Endothelial cell of umbilical vein (primary cell): ENCODE results near the gene EGLN1. TPM values are rescaled to one million over a fixed set of nuclear protein-coding genes. Genes with fewer than 3 reads are reported as not detected.

Experiments
- BruUV-seq: library from RNA; stranded (reverse); fragments of 400-500 nt; replicated peaks from 2 replicates; lab custom pipeline; 2021; lab: Mats Ljungman, UMichigan
- CTCF ChIA-PET: fragments of 300-600, 350-600 bp; sonication (Branson Sonifier 250); formaldehyde crosslinking; loops from one replicate; lab custom pipeline; 2021; ENCODE audit warnings: antibody characterized with exemption, inconsistent platforms; lab: Charles Lee
- POLR2A ChIA-PET: fragments of 300-600, 350-600 bp; sonication (Branson Sonifier 250); formaldehyde crosslinking; loops from one replicate; lab custom pipeline; 2021; ENCODE audit warnings: antibody characterized with exemption, inconsistent platforms; lab: Charles Lee
- DNase-seq: peaks from one replicate; pipeline ENCODE4 v3.0.0-alpha.2; 2011; ENCODE audit warnings: low read depth, low spot score
- FAIRE-seq: peaks from 2 replicates; lab custom pipeline; 2011; peaks lifted over from hg19 to GRCh38; lab: Jason Lieb, UNC
- H2AFZ ChIP-seq: 2 replicates; pipeline ENCODE4 v1.6.0; 2012; ENCODE audit warnings: low read depth, low read length, control low read depth, inconsistent platforms
- H3K27ac ChIP-seq: 2 replicates; pipeline ENCODE4 v1.5.1; 2011; ENCODE audit warnings: low read depth, mild to moderate bottlenecking, control low read depth, low read length, moderate library complexity; ENCODE audit not compliant: insufficient read depth
- H3K27me3 ChIP-seq, 2 experiments: 2 replicates each; pipeline versions ENCODE4 v1.6.0 to v1.6.1; 2011; ENCODE audit warnings: low read length in 2 of 2, mixed read lengths in 1 of 2; ENCODE audit not compliant: control insufficient read depth in 2 of 2, insufficient read depth in 2 of 2
- H3K36me3 ChIP-seq, 2 experiments: 2 replicates in 1 of 2; 3 replicates in 1 of 2; pipeline ENCODE4 v1.5.1; 2011; ENCODE audit warnings: low read length in 2 of 2, mild to moderate bottlenecking in 1 of 2, moderate library complexity in 1 of 2; ENCODE audit not compliant: control insufficient read depth in 2 of 2, insufficient read depth in 2 of 2; ENCODE audit errors: extremely low read depth in 1 of 2
- H3K4me1 ChIP-seq: 3 replicates; pipeline ENCODE4 v1.5.1; 2011; ENCODE audit warnings: mild to moderate bottlenecking, low read length; ENCODE audit not compliant: control insufficient read depth, insufficient read depth; ENCODE audit errors: extremely low read depth
- H3K4me2 ChIP-seq: 2 replicates; pipeline ENCODE4 v1.6.1; 2011; ENCODE audit warnings: low read length, control low read depth, mixed read lengths; ENCODE audit not compliant: insufficient read depth
- H3K4me3 ChIP-seq, 3 experiments: fragments of 200-600 bp in 1 of 3; sonication (generic), shearing (Covaris generic) in 1 of 3; replicated peaks in 1 of 3; 2 replicates each; pipeline ENCODE4 v1.5.1; 2011 to 2016; ENCODE audit warnings: control low read depth in 3 of 3, low read length in 3 of 3, mild to moderate bottlenecking in 2 of 3, inconsistent platforms in 1 of 3, low read depth in 1 of 3, moderate library complexity in 1 of 3; ENCODE audit not compliant: insufficient read depth in 1 of 3
- H3K79me2 ChIP-seq: 2 replicates; pipeline ENCODE4 v1.6.0; 2012; ENCODE audit warnings: low read length, inconsistent platforms; ENCODE audit not compliant: control insufficient read depth, insufficient read depth
- H3K9ac ChIP-seq: replicated peaks from 2 replicates; pipeline ENCODE3; 2011; ENCODE audit warnings: low read length, control low read depth; ENCODE audit not compliant: insufficient read depth; ENCODE audit errors: extremely low read depth
- H3K9me1 ChIP-seq: replicated peaks from 3 replicates; pipeline ENCODE4 v1.6.0; 2011; ENCODE audit warnings: mild to moderate bottlenecking, low read length; ENCODE audit not compliant: control insufficient read depth, insufficient read depth; ENCODE audit errors: extremely low read depth
- H3K9me3 ChIP-seq: replicated peaks from 2 replicates; pipeline ENCODE4 v1.5.1; 2012; ENCODE audit warnings: low read length, inconsistent platforms; ENCODE audit not compliant: control insufficient read depth, insufficient read depth
- H4K20me1 ChIP-seq: replicated peaks from 2 replicates; pipeline ENCODE3; 2011; ENCODE audit warnings: mild to moderate bottlenecking, low read length; ENCODE audit not compliant: control insufficient read depth, insufficient read depth; ENCODE audit errors: extremely low read depth
- EZH2 ChIP-seq: IDR thresholded peaks from 2 replicates; pipeline ENCODE4 v1.6.1; 2012; ENCODE audit warnings: borderline replicate concordance, low read depth, mild to moderate bottlenecking, moderate library complexity, low read length, inconsistent platforms; ENCODE audit not compliant: severe bottlenecking
- FOS ChIP-seq: IDR thresholded peaks from 2 replicates; pipeline ENCODE4 v1.6.1; 2011; ENCODE audit warnings: mild to moderate bottlenecking, low read length, moderate library complexity, borderline replicate concordance; ENCODE audit not compliant: insufficient read depth
- GATA2 ChIP-seq: IDR thresholded peaks from 2 replicates; pipeline ENCODE4 v1.7.0; 2011; ENCODE audit warnings: low read depth, mild to moderate bottlenecking, moderate library complexity, mixed read lengths, low read length; ENCODE audit not compliant: insufficient read length, insufficient read depth
- JUN ChIP-seq: IDR thresholded peaks from 2 replicates; pipeline ENCODE4 v1.6.1; 2011; ENCODE audit warnings: borderline replicate concordance, low read depth; ENCODE audit not compliant: insufficient read length, insufficient read depth
- MAX ChIP-seq: IDR thresholded peaks from 2 replicates; pipeline ENCODE4 v1.6.1; 2011; ENCODE audit not compliant: insufficient read depth, insufficient read length
- MYC ChIP-seq: IDR thresholded peaks from one replicate; pipeline ENCODE4 v1.6.1; 2011; ENCODE audit warnings: mild to moderate bottlenecking, low read depth, low read length
- POLR2A ChIP-seq: IDR thresholded peaks from 2 replicates; pipeline ENCODE4 v1.6.1; 2012; ENCODE audit warnings: low read depth, mild to moderate bottlenecking, control low read depth, low read length
- POLR2AphosphoS5 ChIP-seq: IDR thresholded peaks from 2 replicates; pipeline ENCODE4 v1.6.1; 2012; ENCODE audit warnings: low read depth, mild to moderate bottlenecking, control low read depth, low read length, moderate library complexity; ENCODE audit not compliant: insufficient read depth
- dilution Hi-C: fragments of 300-500 bp; cut with MboI; formaldehyde crosslinking; loops from one replicate; pipeline ENCODE4 v1.15.0; 2019; ENCODE audit warnings: low sequenced_read_pairs; ENCODE audit not compliant: extremely low pct_ligation_motif_present
- intact Hi-C: fragments of 100-400 bp; cut with micrococcal nuclease; formaldehyde crosslinking; loops from one replicate; pipeline ENCODE4 v1.10.0; 2022
- polyA plus RNA-seq, 4 experiments: library from polyadenylated mRNA; depleted of rRNA in 3 of 4; stranded (reverse) in 3 of 4; unstranded in 1 of 4; fragments of >200 nt; gene quantifications; 2 replicates each; pipeline versions ENCODE4 v1.2.1 to v1.2.3, GENCODE V29; 2011 to 2012; ENCODE audit warnings: missing spikeins in 1 of 4
- total RNA-seq: library from RNA; stranded (reverse); gene quantifications from 2 replicates; pipeline ENCODE4 v1.2.3, GENCODE V29; 2021
- TF ChIP-seq, protein P1 (sequence below), 2 donors: IDR thresholded peaks; 1 replicate in 1 of 2; 2 replicates in 1 of 2; pipeline ENCODE4 v1.5.1; 2011; ENCODE audit warnings: low read length in 2 of 2, mild to moderate bottlenecking in 2 of 2, moderate library complexity in 2 of 2, control low read depth in 1 of 2, inconsistent platforms in 1 of 2, low read depth in 1 of 2; ENCODE audit not compliant: insufficient read depth in 1 of 2; ENCODE audit errors: extremely low read depth in 1 of 2

Gene EGLN1
- total and polyA plus RNA-seq, 2 donors (not counting 3 experiments of a cell fraction or from before 2014, with no cell fraction given), result 13.7 to 38.1 TPM

DNA sequence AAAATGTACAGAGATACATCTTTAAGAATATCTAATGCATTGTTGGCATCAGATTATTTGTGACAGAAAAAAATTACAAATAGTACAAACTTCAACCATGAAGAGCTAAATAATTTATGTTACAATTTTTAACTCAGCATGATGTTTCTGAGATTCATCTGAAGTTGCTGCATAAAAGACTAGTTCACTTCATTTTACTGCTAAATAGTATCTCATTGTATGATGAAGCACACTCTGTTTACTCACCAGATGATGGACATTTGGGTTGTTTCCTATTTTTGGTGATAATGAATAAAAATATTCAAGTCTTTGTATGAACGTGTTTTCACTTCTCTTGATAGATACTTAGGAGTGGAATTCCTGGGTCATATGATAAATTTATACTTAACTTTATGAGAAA is 20.6 kb downstream of the EGLN1 start:
- dilution Hi-C loops (no loop called here), intact Hi-C loops (no loop called here)
- BruUV-seq, result no TSS peak
- Histone ChIP-seq H3K27ac (no peak overlapping the region), H3K9me3 (no peaks in the 10 kb centered on the region), H3K9me1 (no peaks in the 10 kb centered on the region), H4K20me1 (no peaks in the 10 kb centered on the region), H3K9ac (no peak overlapping the region), H3K36me3 (peaks cover 0 to 2% of the 10 kb centered on the region in 2 experiments), H3K79me2 (peaks cover 77% of the 10 kb centered on the region), H3K4me3 (no peak overlapping the region), H3K4me1 (peaks cover 5% of the 10 kb centered on the region), H2AFZ (no peak overlapping the region), H3K27me3 (no peaks in the 10 kb centered on the region), H3K4me2 (no peak overlapping the region)
- no peak for TF ChIP-seq EZH2
- TF ChIP-seq GATA2, result no peak
- TF ChIP-seq MAX, result no peak
- no peak for TF ChIP-seq MYC
- no peak for TF ChIP-seq FOS
- FAIRE-seq (no peak), DNase-seq (no peak)
- POLR2A ChIA-PET, result interaction anchor here (1.3 kb wide), 1 partner anchor 13 kb away, joined by 4 read pairs; no protein-coding TSS in a partner anchor
- CTCF ChIA-PET, result interaction anchor here (1.0 kb wide), 1 partner anchor 9 kb away, joined by 3 read pairs; no protein-coding TSS in a partner anchor

DNA sequence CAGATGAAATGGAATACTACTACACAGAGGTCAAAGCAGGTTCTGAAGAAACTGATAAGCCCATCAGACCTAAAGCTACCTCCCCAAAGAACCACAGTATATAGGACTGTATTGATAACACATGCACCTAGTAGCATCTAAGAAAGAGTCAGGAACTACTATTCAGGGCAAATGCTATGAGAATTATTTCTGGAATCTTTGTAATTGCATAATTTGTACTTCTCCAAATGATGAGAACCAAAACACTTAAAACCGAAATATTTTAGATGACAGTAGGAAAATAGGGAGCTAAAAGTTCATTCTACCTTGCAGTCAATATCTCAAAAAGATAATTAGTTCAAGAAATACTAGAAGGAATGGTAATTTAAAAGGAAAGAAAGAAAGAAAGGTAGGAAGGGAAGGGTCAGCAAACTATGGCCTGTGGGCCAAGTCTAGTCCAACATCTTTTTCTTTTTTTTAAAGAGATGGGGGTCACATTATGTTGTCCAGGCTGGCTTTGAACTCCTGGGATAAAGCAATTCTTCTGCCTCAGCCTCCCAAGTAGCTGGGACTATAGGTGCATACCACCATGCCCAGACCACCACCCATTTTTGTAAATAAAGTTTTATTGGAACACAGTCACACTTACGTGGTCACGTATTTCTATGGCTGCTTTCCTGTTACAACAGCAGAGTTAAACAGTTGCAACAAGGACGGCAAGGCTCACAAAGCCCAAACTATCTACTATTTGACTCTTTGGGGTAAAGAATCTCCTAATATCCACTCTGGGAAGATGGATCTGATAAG is 24.0 kb downstream of the EGLN1 start:
- intact Hi-C loops, result loop anchor here (10.0 kb wide), 1 partner anchor 427 kb away; no protein-coding TSS in a partner anchor
- Histone ChIP-seq H3K9me1 (no peaks in the 10 kb centered on the region), H2AFZ (no peak overlapping the region), H3K27ac (no peak overlapping the region), H3K79me2 (peaks cover 69% of the 10 kb centered on the region), H3K4me3 (no peak overlapping the region), H3K4me1 (peaks cover 36% of the 10 kb centered on the region), H3K9me3 (no peaks in the 10 kb centered on the region), H3K9ac (no peak overlapping the region), H3K27me3 (no peaks in the 10 kb centered on the region), H3K4me2 (no peak overlapping the region), H3K36me3 (peaks cover 0 to 2% of the 10 kb centered on the region in 2 experiments), H4K20me1 (no peaks in the 10 kb centered on the region)
- DNase-seq (no peak), FAIRE-seq (no peak)
- ChIA-PET CTCF (interaction anchor here (2.2 kb wide), 1 partner anchor 28 kb away, joined by 5 read pairs; no protein-coding TSS in a partner anchor), POLR2A (no interaction called here)
- TF ChIP-seq MAX (no peak), EZH2 (no peak), POLR2A (no peak), GATA2 (no peak), MYC (no peak), POLR2AphosphoS5 (no peak), JUN (no peak), FOS (no peak)
- TF ChIP-seq, protein P1, sequence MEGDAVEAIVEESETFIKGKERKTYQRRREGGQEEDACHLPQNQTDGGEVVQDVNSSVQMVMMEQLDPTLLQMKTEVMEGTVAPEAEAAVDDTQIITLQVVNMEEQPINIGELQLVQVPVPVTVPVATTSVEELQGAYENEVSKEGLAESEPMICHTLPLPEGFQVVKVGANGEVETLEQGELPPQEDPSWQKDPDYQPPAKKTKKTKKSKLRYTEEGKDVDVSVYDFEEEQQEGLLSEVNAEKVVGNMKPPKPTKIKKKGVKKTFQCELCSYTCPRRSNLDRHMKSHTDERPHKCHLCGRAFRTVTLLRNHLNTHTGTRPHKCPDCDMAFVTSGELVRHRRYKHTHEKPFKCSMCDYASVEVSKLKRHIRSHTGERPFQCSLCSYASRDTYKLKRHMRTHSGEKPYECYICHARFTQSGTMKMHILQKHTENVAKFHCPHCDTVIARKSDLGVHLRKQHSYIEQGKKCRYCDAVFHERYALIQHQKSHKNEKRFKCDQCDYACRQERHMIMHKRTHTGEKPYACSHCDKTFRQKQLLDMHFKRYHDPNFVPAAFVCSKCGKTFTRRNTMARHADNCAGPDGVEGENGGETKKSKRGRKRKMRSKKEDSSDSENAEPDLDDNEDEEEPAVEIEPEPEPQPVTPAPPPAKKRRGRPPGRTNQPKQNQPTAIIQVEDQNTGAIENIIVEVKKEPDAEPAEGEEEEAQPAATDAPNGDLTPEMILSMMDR (IDR thresholded peaks at IDR 0.05; ENCODE audit: extremely low read depth in 1 of 2, insufficient read depth in 1 of 2, low read depth in 1 of 2, low read length in 2 of 2), result no peak
- dilution Hi-C loops, result no loop called here
- no TSS peak for BruUV-seq
